Measurements from ENCODE around the gene GNG12.
"Not testable (repeated sequence)": the region's sequence is repeated elsewhere in the genome, so short reads cannot be mapped to it uniquely, and the experiment has no call there.

Gene GNG12

GRCh38 chr1:67733681-67734322, 99.5 kb downstream of the GNG12 start:
- DNase-seq (ENCODE audit: low spot score) = no peak

- no peak for DNase-seq (ENCODE audit: low spot score)
These were observed 100.5 kb downstream of the GNG12 start for GRCh38 chr1:67732750-67733151.

- DNase-seq (ENCODE audit: low spot score) = no peak
These were observed 101.9 kb downstream of the GNG12 start for GRCh38 chr1:67731322-67731721.

GRCh38 chr1:67730312-67730711, 103.0 kb downstream of the GNG12 start:
- DNase-seq (ENCODE audit: low spot score) = not testable (repeated sequence)

GRCh38 chr1:67729872-67730271, 103.4 kb downstream of the GNG12 start:
- no peak for DNase-seq (ENCODE audit: low spot score)

- no peak for DNase-seq (ENCODE audit: low spot score)
These were observed 107.0 kb downstream of the GNG12 start for GRCh38 chr1:67726224-67726623.

- DNase-seq (ENCODE audit: low spot score) = peak; percentile 33
These were observed 108.2 kb downstream of the GNG12 start for GRCh38 chr1:67724928-67725560.

- DNase-seq (ENCODE audit: low spot score) = no peak
These were observed 109.6 kb downstream of the GNG12 start for GRCh38 chr1:67723620-67724019.

GRCh38 chr1:67723126-67723525, 110.1 kb downstream of the GNG12 start:
- DNase-seq (ENCODE audit: low spot score) = no peak

GRCh38 chr1:67722292-67722944, 110.8 kb downstream of the GNG12 start:
- no peak for DNase-seq (ENCODE audit: low spot score)

GRCh38 chr1:67721650-67722291, 111.5 kb downstream of the GNG12 start:
- DNase-seq (ENCODE audit: low spot score) = no peak

GRCh38 chr1:67721112-67721511, 112.2 kb downstream of the GNG12 start:
- DNase-seq (ENCODE audit: low spot score) = no peak

GRCh38 chr1:67719329-67720196, 113.7 kb downstream of the GNG12 start:
- no peak for DNase-seq (ENCODE audit: low spot score)

GRCh38 chr1:67717876-67718275, 115.4 kb downstream of the GNG12 start:
- no peak for DNase-seq (ENCODE audit: low spot score)

- no peak for DNase-seq (ENCODE audit: low spot score)
These were observed 116.5 kb downstream of the GNG12 start for GRCh38 chr1:67716800-67717199.

GRCh38 chr1:67715819-67716218, 117.4 kb downstream of the GNG12 start:
- DNase-seq (ENCODE audit: low spot score) = no peak

GRCh38 chr1:67713057-67713846, 120.0 kb downstream of the GNG12 start:
- no peak for DNase-seq (ENCODE audit: low spot score)

GRCh38 chr1:67711855-67712212, 121.4 kb downstream of the GNG12 start:
- DNase-seq (ENCODE audit: low spot score) = no peak

GRCh38 chr1:67711158-67711854, 122.0 kb downstream of the GNG12 start:
- no peak for DNase-seq (ENCODE audit: low spot score)

GRCh38 chr1:67710417-67710816, 122.8 kb downstream of the GNG12 start:
- DNase-seq (ENCODE audit: low spot score) = no peak

- DNase-seq (ENCODE audit: low spot score) = no peak
These were observed 124.7 kb downstream of the GNG12 start for GRCh38 chr1:67708606-67709005.
